KG1 (cell line): ENCODE measurements around the gene EFCAB6.

Experiments used
- DNase-seq: peaks from one replicate; lab custom pipeline; 2025; lab: John Stamatoyannopoulos, UW

Gene EFCAB6

GRCh38 chr22:43634316-43634715 lies 177.8 kb downstream of the EFCAB6 start:
- no peak for DNase-seq

- DNase-seq = no peak
Measured at GRCh38 chr22:43633631-43634285, 178.3 kb downstream of the EFCAB6 start.

GRCh38 chr22:43631846-43632245 lies 180.3 kb downstream of the EFCAB6 start:
- DNase-seq = no peak

- DNase-seq = no peak
Measured at GRCh38 chr22:43631201-43631600, 180.9 kb downstream of the EFCAB6 start.

GRCh38 chr22:43630451-43630850 lies 181.7 kb downstream of the EFCAB6 start:
- DNase-seq = no peak

- DNase-seq = no peak
Measured at GRCh38 chr22:43628250-43628649, 183.9 kb downstream of the EFCAB6 start.

GRCh38 chr22:43627485-43628213 lies 184.5 kb downstream of the EFCAB6 start:
- DNase-seq = no peak

- no peak for DNase-seq
Measured at GRCh38 chr22:43625242-43625641, 186.9 kb downstream of the EFCAB6 start.

- no peak for DNase-seq
Measured at GRCh38 chr22:43624144-43624998, 187.7 kb downstream of the EFCAB6 start.

GRCh38 chr22:43622886-43623285 lies 189.2 kb downstream of the EFCAB6 start:
- no peak for DNase-seq

GRCh38 chr22:43620197-43620596 lies 191.9 kb downstream of the EFCAB6 start:
- DNase-seq = no peak

- DNase-seq = no peak
Measured at GRCh38 chr22:43618517-43618916, 193.6 kb downstream of the EFCAB6 start.

- DNase-seq = no peak
Measured at GRCh38 chr22:43616645-43617044, 195.5 kb downstream of the EFCAB6 start.

- no peak for DNase-seq
Measured at GRCh38 chr22:43600265-43600664, 211.8 kb downstream of the EFCAB6 start.

- DNase-seq = no peak
Measured at GRCh38 chr22:43592476-43592875, 219.6 kb downstream of the EFCAB6 start.

GRCh38 chr22:43591380-43591779 lies 220.7 kb downstream of the EFCAB6 start:
- no peak for DNase-seq

GRCh38 chr22:43587574-43587973 lies 224.5 kb downstream of the EFCAB6 start:
- no peak for DNase-seq

GRCh38 chr22:43583501-43583900 lies 228.6 kb downstream of the EFCAB6 start:
- no peak for DNase-seq

GRCh38 chr22:43582394-43582793 lies 229.7 kb downstream of the EFCAB6 start:
- DNase-seq = no peak

GRCh38 chr22:43580271-43580750 lies 231.8 kb downstream of the EFCAB6 start:
- DNase-seq = no peak

GRCh38 chr22:43574738-43575137 lies 237.4 kb downstream of the EFCAB6 start:
- DNase-seq = no peak

- DNase-seq = no peak
Measured at GRCh38 chr22:43572710-43573109, 239.4 kb downstream of the EFCAB6 start.

- DNase-seq = no peak
Measured at GRCh38 chr22:43571181-43571580, 240.9 kb downstream of the EFCAB6 start.
